ENCODE data around the gene PID1.

Gene PID1, protein sequence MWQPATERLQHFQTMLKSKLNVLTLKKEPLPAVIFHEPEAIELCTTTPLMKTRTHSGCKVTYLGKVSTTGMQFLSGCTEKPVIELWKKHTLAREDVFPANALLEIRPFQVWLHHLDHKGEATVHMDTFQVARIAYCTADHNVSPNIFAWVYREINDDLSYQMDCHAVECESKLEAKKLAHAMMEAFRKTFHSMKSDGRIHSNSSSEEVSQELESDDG

DNA sequence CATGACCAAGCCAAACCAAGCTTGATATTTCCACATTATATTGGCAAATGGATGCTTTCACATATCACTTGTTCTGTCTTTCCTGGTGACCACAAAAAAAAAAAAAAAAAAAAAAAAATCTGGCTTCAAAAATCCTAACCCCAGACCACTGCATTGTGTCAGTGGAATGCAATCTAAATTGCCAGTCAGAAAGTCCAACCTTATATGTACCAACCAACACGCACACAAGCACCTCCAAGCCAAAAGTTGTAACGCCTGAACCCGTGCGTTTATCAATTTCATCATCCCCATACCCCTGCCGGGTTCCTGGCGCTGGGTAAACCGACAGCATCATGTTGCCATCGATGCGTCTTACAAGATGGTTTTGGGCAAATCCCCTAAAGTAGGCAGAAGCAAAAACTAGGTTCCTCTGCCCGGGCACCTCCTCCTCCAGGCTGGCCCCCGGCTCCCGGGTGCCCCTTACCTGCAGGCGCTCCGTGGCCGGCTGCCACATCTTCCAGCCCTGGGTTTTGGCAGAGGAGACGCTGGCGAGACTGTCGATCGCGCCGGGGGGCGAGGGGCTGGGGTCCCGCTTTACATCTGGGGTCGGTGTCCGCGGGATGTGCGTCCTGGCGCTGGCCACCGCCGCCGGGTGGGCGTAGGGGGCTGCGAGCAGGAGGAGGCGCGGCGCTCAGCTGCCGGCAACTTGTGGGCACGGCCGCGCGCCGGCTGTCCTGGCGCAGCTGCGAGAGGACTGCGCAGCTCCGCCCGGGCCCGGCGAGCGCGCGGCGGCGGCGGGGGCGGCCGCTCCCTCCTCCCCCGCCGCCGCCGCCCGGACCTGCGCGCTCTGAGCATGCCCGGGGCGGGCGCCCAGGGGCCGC lies at the start of gene PID1:
TSS of gene PID1 (minus strand) at position 737 of the 860 bp plus-strand sequence. CDS start at position 493, 244 bp downstream.
- DNase-seq, result no peak

DNA sequence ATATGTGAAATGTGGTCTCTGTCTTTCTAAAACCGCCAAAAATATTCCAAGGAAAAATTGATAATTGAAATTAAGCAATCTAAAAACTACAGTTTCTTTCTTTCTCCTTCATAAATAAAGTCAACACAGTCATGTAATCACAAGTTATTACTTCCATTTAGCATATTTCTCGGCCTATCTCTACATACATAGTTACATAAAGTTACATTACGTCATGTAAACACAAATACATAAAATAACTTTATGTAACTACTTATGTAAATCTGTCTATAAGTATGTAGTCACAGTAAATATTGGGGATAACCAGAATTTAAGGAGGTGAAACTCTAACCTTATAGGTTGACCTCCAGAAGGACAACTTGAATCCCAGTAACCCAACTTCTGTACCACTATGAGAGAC lies 48.5 kb upstream of the PID1 start:
- no peak for DNase-seq

DNA sequence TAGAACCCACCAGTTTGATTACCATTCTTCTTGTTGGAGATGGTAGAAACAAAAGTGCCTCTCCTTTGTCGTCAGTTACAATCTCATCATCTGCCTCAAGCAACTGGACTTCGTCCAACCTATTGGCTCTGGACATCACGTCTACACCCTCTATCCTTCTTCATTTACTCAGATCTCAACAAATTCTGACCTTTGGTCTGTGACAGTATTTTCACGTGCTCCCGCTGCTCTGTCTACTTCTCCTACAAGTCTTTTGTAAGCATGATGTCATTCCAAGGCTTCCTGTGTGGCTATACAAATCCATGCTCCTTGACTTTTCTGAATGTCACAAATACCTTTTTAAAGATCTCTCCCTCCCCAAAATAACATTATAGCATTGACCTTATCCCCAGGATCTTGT lies 43.0 kb upstream of the PID1 start:
- DNase-seq, result no peak

DNA sequence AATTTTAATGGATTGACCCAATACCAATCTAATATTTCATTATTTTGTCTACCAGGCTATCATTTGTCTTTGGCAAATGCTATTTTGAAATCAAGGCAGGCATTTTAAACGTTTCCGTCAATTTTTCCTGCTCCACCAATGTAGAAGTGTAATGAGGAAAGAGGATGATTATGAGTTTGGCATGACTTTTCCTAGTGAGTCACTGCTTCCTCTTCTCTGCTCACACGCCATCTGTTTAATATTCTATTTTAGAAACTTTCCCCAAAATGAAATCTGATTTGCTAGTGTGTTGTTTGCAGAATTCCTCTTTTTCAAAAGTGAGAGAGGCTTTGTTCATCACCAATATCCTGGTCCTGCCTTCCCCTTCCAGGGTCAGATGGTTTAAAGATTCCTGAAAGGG lies 42.5 kb upstream of the PID1 start:
- DNase-seq, result no peak

DNA sequence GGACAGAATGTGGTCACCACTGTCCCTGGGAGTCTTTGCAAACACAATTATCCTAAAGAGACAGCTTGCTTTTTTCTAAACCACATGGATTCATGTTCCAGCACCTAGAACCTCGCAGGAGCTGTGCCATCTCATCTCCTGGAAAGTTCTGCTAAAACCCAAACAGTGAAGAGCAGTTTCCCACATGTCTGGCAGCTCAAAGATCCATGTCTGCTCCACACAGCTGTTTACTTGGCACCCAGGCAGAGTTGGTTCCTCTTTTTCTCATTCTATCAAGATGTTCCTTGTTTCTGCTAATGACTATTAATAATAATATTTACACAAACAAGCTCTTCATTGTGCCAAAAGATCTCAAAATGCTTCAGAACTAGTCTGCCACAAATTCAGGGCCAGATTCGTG lies 30.1 kb upstream of the PID1 start:
- DNase-seq, result no peak

DNA sequence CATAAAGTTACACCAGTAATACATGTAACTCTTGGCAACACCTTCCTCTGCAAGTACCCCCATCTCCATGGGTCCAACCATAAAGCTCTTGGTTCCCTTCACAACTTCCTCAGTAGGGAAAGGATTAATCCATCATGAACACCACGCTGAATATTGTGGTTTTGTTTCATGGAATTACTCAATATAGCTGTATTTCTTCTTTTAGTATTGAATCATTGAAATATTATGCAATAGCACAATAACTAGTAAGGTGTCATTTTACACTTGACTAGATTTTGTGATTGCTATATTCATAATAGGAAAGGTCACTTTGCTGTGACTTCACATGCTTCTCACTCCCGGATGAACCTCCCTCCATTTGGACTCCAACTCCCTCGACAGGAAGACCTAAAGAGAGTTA lies 29.7 kb upstream of the PID1 start:
- DNase-seq, result no peak

DNA sequence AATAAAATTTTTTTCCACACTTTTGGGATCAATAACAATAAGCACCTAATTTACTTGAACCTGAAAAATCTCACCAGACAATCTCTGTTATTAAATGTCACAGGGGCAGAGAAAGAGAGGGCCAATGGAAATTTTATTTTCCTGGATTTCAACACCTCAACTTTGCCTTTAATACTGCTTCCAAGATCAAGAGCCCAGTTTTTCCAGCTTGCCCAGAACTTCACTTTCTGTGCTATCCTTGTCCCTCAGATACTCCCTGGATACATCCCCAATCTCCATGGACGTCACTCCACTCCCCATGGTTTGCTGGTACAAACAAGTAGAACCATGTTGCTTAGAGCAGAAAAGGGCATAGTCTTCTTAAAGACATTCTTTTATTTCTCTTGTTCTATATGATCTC lies 29.3 kb upstream of the PID1 start:
- no peak for DNase-seq

DNA sequence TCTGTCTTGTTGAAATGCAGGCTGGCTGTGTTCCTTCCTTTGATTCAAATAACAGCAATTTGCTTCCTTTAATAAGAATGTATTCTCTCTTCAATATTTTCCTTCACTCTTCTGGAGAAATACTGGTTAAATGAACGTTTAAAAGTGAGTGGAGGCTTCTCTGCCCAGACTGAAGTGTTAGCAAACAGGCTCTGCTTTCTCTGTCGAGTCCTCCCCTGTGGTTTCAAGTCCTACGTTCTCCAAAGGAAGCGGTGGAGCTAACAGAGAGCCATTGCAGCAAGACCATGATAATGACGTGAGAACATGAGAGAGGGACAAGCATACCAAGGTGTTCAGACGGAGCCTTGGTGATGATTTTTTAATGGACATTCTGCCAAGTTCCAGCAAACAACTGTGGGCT lies 26.2 kb upstream of the PID1 start:
- DNase-seq, result peak; percentile 35

DNA sequence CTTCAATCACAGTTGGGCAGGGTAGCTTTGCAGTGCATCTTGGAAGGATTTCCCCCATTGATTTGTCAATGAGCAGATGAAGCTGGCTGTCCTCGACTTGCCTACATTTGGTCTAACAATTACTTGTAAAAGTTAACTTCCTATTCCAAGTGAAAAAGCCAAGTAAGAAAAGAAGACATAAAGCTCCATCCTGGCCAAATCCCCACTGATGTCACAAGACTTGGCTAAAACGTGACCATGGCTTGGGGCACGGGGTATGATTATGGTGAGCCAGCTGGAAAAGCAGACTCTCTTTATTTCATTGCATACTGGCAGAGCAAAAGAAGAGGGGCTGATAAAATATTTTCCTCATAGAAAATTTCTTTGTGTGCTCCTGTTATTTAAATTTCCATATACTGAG lies 25.4 kb upstream of the PID1 start:
- no peak for DNase-seq

DNA sequence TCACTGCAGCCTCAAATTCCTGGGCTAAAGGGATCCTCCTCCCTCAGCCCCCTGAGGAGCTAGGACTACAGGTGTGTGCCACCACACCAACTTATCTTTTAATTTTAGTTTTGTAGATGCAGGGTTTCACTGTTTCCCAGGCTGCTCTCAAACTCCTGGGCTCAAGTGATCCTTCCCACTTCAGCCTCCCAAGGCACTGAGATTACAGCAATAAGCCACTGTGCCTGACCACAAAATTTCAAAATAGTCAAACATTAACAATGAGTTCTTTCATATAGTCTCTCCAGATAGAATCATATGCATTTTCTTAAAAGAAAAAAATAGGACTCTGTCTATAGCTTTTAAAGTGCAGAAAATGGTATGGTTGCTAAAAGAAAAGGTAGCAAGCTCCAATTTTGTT lies 24.9 kb upstream of the PID1 start:
- no peak for DNase-seq

DNA sequence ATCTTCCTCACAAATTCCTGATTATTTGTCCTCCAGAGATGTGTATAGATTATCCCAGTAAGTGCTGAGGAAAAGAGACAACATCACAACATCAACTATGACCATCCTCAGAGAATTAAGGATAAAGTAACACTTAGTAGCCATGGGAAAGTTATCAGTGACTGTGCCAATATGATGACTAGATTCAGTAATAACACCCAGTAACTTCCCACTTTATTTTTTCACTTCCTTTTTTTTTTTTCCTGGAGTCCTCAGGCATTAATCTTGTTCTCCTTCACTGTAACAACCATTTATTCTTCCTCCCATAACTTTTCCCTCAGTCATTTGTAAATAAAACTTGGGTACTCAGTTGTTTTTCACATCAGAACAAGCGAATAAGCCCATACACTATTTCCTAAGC lies 16.7 kb upstream of the PID1 start:
- DNase-seq, result no peak

DNA sequence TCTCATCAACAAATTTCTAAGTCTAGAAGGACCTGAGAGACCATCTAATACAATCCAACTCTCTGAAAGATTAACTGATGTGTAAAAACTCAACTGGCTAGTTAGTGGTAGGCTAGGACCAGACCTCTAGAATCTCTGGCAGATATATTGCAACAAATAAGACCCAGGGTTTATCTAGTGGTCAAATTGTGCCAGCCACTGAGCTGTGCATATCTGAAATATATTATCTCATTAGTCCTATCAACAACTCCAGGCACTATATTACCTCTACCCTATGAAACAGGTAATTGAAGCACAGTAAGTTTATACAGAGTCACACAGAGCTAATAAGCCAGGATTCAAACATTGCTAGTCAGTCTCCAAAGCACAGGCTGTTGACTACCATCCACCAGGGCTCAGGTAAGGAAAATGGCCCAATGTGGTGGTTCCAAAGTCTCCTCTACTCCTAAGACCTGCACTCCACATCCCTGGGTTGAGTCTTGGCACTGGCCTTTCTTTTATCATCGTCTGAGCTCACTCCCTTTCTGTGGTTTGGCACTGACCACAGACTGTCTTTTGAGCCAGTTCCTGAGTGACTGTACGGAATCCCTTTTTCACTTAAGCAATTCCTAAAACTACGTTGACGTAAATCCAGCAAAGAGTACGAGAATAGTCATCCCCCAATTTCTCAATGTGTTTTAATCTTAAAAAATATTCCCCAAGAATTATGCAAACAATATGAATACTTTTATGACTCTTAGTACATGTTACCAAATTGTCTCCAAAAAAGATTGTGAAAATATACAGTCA lies 11.9 kb upstream of the PID1 start:
- DNase-seq, result peak; percentile 70

DNA sequence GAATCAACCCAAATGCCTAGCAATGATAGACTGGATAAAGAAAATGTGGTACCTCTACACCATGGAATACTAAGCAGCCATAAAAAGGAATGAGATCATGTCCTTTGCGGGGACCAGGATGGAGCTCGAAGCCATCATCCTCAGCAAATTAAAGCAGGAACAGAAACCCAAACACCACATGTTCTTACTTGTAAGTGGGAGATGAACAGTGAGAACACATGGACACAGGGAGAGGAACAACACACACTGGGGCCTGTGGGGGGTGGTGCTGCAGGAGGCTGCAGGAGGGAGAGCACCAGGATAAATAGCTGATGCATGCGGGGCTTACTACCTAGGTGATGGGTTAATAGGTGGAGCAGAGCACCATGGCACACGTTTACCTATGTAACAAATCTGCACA lies 8.4 kb upstream of the PID1 start:
- no peak for DNase-seq

DNA sequence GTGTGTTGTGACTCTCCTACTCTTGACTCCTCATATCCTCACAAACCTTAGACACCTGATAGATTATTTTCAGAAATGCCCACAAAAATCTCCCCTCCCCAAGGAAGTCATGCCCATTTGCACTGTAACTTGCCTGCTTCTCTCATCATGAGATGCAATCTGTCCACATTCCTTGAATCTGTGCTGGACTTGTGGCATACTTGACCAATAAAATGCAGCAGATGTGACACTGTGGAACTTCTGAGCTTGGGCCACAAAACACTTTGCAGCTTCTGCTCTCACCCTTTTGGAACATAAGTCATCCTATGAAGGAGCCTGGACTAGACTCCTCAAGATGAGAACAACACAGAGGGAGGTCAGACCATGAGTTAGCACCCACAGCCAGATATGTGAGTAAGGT lies 4.4 kb upstream of the PID1 start:
- DNase-seq, result no peak

DNA sequence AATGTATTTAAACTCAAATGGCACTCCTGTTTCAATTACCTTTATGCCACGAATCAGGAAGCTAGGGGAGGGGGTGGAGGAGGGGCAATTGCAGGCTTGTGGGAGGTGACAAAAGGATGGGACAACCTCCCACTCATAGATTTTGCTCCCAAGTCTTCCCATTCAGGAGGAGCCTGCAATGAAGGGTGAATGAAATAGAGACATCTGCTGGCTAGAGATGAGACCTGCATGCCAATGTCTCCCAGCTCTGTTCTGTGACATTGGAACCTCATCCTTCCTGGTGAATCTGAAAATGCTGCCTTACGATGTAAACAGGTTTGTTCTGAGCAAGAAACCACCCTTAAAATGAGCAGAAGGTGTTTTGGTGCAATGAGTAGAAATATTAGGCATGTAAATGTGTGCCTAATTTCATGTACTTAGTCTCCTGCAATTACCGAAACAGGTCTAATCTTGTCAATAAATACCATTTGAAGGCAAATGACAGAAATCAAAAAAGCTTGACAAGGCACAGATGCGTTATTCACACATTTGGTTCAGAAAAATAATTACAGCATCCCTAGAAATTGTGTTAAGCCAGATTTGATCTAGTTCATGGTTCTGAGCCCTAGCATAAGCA lies 2.7 kb upstream of the PID1 start:
- DNase-seq, result no peak

DNA sequence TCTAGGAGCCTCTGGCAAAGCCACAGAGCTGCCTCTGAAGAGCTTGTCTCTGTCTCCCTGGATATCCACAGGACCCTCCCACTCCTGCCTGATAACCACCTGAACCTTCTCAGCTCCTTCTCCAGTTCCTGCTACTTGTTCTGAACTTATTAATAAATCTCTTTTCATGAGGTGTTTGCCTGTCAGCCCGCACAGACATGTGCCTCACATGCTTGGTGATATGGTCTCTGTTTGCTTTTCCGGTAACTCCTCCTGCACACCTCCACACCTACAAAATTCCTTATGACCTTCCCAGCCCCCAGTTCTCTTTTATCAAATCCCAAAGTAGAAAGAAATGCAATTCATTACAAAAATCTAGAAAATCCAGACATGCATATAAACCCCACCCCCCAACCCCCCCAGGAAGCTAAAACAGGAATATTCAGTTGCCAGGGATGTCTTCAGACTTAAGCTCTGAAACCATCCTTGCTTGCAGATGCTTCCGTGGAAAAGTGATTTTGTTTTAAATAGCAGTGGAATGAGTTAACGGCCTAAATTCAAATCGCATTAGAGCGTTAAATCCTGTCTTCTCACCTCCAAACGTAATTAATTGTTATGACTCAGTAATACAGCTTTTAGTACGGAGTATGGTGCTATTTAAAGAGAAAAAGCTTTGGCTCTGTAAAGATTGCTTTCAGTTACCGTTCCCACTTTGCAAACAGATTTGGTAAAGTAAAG lies 2.1 kb upstream of the PID1 start:
- DNase-seq, result no peak

DNA sequence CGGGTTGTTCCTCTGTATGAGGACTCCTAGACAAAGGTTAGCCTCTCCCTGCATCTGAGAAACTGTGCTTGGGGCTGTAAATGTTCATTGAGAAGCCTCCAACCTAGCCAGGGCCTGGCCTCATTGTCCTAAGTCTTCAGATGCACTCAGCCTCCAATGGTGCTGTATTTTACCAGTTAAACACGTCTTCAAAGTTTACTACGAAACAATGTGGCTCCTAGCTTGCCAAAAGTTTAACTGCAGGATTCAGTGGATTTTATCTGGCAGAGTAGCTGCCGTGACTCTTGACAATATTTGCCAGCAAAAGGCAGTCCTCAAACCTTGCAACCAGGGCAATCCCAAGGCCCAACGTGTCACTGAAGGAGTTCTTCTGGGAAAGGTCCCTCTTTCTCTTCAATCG lies 1.1 kb downstream of the PID1 start:
- DNase-seq, result no peak

DNA sequence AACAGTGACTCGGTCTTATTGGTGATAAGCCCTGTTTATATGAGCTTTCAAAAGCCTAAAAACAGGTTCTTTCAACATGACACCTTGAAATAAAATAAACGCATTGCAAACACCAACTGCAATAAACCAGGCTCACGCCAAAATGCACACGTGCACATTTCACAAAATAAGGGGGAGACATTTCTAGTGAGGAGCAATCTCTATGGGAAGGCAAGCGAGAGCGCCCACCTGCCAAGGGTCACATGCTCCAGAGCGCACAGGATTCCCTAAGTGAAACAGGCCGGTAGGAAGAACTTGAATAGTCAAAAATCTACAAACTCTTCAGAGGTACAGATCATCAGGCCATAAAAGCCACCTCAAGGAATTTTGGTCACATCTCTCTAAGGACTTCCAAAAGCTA lies 1.9 kb downstream of the PID1 start:
- no peak for DNase-seq

DNA sequence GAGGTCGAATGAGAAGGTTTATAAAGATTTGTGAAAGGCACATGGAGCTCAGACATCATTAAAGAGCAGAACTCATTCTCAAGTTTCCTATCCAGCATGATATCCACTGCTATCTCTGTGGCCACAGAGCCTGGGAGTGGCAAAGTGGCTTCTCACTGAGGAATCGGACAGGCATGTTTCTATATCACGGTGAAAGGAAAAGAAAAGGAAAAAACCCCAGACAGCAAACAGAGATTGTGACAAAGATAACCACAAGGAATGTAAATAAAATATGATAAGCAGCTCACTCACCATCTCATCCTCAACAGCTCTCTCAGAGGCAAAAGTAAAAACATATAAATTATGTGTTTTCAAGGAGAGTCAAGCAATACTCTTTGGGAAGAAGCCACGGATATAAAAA lies 2.5 kb downstream of the PID1 start:
- DNase-seq, result no peak

DNA sequence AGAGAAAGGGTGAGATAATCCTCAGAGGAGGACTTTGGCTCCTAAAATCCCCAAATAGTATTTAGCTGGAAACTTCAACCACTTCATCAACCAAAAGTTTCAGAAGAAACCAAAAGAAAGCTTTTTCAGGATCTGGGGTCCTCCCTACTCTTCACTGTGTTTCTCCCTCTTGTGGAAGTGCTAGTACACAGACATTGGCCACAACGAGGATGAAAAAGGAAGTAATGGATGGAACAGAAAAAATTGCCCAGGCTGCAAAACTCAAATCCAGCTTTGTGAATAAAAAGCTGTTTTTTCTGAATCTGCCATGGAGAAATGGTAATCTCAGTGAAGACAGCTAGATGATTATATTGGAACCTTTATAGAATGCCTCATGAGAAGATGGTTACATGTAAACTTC lies 4.0 kb downstream of the PID1 start:
- no peak for DNase-seq

DNA sequence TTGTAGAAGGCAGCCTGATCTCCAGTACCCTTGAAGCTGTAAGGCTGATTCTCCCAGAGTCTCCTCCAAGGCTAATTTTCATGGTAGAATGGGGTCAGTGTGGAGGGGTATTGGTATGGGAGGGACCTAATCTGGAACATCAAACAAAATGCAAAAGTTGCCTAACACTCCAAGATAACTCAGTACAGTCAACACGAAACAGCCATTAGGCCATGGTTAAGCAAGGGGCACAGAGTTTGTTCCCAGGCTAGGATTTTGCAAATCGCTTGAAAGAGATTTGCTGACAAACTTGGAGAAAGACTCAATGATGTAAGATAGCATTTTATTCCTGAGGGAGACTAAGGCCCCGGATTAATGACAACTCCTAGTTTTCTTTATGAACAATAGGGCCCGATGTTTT lies 5.4 kb downstream of the PID1 start:
- DNase-seq, result no peak

DNA sequence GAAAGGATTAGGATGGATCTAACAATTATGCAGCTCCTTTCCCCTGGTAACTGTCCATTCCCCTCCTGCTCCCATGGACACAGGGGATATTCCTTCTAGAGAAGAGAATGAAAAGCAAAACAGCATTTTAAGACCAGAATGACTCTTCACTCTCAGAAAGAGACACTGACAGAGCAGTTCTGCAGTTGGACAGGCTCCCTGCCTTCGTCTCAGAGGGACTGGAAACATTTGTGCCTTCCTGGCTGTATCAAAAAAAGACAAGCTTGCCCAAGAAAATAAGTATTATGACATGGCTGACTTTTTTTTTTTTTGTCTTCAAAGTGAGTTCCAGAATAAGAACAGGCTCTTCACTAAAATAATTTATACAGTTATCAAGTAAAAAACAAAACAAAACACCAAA lies 9.5 kb downstream of the PID1 start:
- DNase-seq, result no peak

DNA sequence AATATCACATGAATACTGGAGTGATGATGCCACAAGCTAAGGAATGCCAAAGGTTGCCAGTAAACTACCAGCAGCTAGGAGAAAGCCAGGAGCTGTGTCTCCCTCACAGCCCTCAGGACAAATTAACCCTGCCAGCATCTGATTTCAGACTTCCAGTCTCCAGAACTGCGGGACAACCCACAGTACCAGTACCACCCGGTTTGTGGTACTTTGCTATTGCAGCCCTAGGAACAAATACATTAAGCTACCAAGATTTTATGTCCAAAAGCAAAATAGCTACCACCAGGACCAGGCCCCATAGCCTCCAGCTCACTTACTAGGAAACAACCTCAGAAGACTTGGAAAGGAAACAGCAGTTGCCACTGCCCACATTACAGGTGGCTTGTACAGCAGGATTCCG lies 10.0 kb downstream of the PID1 start:
- no peak for DNase-seq

Measured in CD4-positive, alpha-beta T cell treated with Interleukin-15 for 1 hour (primary cell).